Smooth muscle cell (in vitro differentiated cells): ENCODE data around the gene ATG2A. TPM values are rescaled to one million over a fixed set of nuclear protein-coding genes. Genes with fewer than 3 reads are reported as not detected.

ENCODE experiments used
- DNase-seq: peaks from one replicate; lab custom pipeline; 2025; ENCODE audit not compliant: unreplicated experiment; lab: John Stamatoyannopoulos, UW
- H2AFZ ChIP-seq: fragments of 200-600 bp; sonication (generic); 2 replicates; pipeline ENCODE4 v1.6.0; 2016; ENCODE audit warnings: antibody characterized with exemption, low read depth, mild to moderate bottlenecking
- H3F3A ChIP-seq: fragments of 200-600 bp; sonication (generic); 2 replicates; pipeline ENCODE4 v1.6.0; 2017; ENCODE audit warnings: antibody characterized with exemption, low read depth
- H3K27ac ChIP-seq: fragments of 200-600 bp; sonication (generic); 2 replicates; pipeline ENCODE4 v1.5.1; 2016; ENCODE audit warnings: low read depth, mild to moderate bottlenecking
- H3K27me3 ChIP-seq: fragments of 200-600 bp; sonication (generic); 2 replicates; pipeline ENCODE4 v1.6.1; 2016; ENCODE audit warnings: low read depth, mild to moderate bottlenecking
- H3K36me3 ChIP-seq: fragments of 200-600 bp; sonication (generic); 2 replicates; pipeline ENCODE4 v1.5.1; 2016; ENCODE audit warnings: low read depth
- H3K4me1 ChIP-seq: fragments of 200-600 bp; sonication (generic); 2 replicates; pipeline ENCODE4 v1.5.1; 2016; ENCODE audit warnings: low read depth
- H3K4me2 ChIP-seq: fragments of 200-600 bp; sonication (generic); 2 replicates; pipeline ENCODE4 v1.6.0; 2016; ENCODE audit warnings: mild to moderate bottlenecking
- H3K4me3 ChIP-seq: fragments of 200-600 bp; sonication (generic); 2 replicates; pipeline ENCODE4 v1.5.1; 2016; ENCODE audit warnings: mild to moderate bottlenecking
- H3K79me2 ChIP-seq: fragments of 200-600 bp; sonication (generic); 2 replicates; pipeline ENCODE4 v1.6.0; 2016; ENCODE audit warnings: low read depth, mild to moderate bottlenecking
- H3K9ac ChIP-seq: fragments of 200-600 bp; sonication (generic); 2 replicates; pipeline ENCODE4 v1.6.0; 2016; ENCODE audit warnings: low read depth
- H3K9me3 ChIP-seq: fragments of 200-600 bp; sonication (generic); replicated peaks from 2 replicates; pipeline ENCODE4 v1.5.1; 2016; ENCODE audit warnings: low read depth
- H4K20me1 ChIP-seq: fragments of 200-600 bp; sonication (generic); 2 replicates; pipeline ENCODE4 v1.6.0; 2016; ENCODE audit warnings: low read depth
- WGBS: methylation state at CpG from one replicate; pipeline ENCODE4 v1.1.7; 2016; ENCODE audit warnings: low lambda C conversion rate; 5-methylcytosine and 5-hydroxymethylcytosine counted together
- polyA plus RNA-seq: library from polyadenylated mRNA; unstranded; fragments of >200 nt; fragmentation: Nextera tagmentation; extraction: Ambion mirVana; gene quantifications from 2 replicates; pipeline ENCODE4 v1.2.1, GENCODE V29; 2016
- total RNA-seq: library from RNA; depleted of rRNA; stranded (reverse); fragments of >200 nt; gene quantifications from 2 replicates; pipeline ENCODE4 v1.2.3, GENCODE V29; 2014
- TF ChIP-seq, protein P1 (sequence below): fragments of 200-600 bp; sonication (generic); IDR thresholded peaks from 2 replicates; pipeline ENCODE4 v1.5.1; 2017; ENCODE audit warnings: borderline replicate concordance, mild to moderate bottlenecking, antibody characterized with exemption; ENCODE audit not compliant: insufficient read depth, poor library complexity, severe bottlenecking

Gene ATG2A
- total and polyA plus RNA-seq, 2 experiments from 2014 or later, result 4.9 to 6.2 TPM

DNA sequence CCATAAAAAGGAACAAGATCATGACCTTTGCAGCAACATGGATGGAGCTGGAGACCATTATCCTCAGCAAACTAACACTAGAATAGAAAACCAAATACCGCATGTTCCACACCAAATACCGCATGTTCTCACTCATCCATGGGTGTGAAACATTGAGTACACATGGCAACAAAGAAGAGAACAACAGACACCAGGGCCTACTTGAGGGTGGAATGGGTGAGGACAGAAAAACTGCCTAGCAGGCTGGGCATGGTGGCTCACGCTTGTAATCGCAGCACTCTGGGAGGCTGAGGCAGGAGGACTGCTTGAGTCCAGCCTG, 50.9 kb downstream of the ATG2A start:
- no peak for DNase-seq
- Histone ChIP-seq H3K27ac (peak overlapping the region; percentile 89), H3K4me1 (peaks cover 52% of the 10 kb centered on the region), H3K4me3 (no peak overlapping the region), H3K9me3 (no peaks in the 10 kb centered on the region), H4K20me1 (peaks cover 95% of the 10 kb centered on the region), H3K4me2 (no peak overlapping the region), H3K9ac (no peak overlapping the region), H3K79me2 (peaks cover 79% of the 10 kb centered on the region), H3K27me3 (no peaks in the 10 kb centered on the region), H3K36me3 (no peaks in the 10 kb centered on the region), H2AFZ (no peak overlapping the region), H3F3A (peaks cover 30% of the 10 kb centered on the region)
- 98% methylated on average over 4 of the region's 4 CpGs for WGBS
- TF ChIP-seq, protein P1, sequence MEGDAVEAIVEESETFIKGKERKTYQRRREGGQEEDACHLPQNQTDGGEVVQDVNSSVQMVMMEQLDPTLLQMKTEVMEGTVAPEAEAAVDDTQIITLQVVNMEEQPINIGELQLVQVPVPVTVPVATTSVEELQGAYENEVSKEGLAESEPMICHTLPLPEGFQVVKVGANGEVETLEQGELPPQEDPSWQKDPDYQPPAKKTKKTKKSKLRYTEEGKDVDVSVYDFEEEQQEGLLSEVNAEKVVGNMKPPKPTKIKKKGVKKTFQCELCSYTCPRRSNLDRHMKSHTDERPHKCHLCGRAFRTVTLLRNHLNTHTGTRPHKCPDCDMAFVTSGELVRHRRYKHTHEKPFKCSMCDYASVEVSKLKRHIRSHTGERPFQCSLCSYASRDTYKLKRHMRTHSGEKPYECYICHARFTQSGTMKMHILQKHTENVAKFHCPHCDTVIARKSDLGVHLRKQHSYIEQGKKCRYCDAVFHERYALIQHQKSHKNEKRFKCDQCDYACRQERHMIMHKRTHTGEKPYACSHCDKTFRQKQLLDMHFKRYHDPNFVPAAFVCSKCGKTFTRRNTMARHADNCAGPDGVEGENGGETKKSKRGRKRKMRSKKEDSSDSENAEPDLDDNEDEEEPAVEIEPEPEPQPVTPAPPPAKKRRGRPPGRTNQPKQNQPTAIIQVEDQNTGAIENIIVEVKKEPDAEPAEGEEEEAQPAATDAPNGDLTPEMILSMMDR, result no peak

DNA sequence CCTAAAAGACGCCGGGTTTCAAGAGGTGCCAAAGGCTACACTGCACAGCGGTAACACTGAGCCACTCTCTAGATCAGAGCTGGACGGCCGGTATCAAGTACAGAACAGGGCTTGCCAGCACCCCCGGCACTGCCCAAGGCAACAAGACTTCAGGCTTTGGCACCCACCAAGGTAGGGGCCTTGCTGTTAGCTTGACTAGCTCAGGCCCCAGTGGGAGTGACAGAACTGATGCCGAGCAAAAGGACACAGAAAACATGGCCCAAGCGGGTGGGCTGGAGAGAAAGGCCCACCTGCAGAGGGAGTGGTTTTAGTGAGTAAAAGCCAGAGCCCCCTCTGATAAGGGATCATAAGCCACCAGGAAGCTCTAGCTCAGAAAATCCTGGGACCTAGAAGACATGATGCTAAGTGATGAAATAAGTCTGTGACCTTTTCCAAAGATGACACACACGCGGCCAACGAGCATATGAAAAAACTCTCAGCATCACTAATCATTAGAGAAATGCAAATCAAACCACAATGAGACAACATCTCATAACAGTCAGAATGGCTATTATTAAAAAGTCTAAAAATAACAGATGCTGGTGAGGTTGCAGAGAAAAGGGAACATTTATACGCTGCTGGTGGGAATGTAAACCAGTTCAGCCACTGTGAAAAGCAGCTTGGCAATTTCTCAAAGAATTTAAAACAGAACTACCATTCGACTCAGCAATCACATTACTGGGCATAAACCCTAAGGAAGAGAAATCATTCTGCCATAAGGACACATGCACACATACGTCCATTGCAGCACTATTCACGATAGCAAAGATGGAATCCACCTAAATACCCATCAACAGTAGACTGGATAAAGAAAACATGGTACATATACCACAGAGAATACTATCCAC, 51.5 kb downstream of the ATG2A start:
- Histone ChIP-seq H3K36me3 (no peaks in the 10 kb centered on the region), H4K20me1 (peaks cover 93% of the 10 kb centered on the region), H3K4me1 (peaks cover 46% of the 10 kb centered on the region), H3F3A (peaks cover 26% of the 10 kb centered on the region), H3K79me2 (peaks cover 76% of the 10 kb centered on the region), H3K9ac (peak overlapping the region; percentile 55), H3K27me3 (no peaks in the 10 kb centered on the region), H3K4me2 (peak overlapping the region; percentile 77), H2AFZ (no peak overlapping the region), H3K27ac (peak overlapping the region; percentile 89), H3K4me3 (no peak overlapping the region), H3K9me3 (no peaks in the 10 kb centered on the region)
- TF ChIP-seq, protein P1, result no peak
- 64% methylated on average over 15 of the region's 15 CpGs for WGBS
- DNase-seq, result no peak

DNA sequence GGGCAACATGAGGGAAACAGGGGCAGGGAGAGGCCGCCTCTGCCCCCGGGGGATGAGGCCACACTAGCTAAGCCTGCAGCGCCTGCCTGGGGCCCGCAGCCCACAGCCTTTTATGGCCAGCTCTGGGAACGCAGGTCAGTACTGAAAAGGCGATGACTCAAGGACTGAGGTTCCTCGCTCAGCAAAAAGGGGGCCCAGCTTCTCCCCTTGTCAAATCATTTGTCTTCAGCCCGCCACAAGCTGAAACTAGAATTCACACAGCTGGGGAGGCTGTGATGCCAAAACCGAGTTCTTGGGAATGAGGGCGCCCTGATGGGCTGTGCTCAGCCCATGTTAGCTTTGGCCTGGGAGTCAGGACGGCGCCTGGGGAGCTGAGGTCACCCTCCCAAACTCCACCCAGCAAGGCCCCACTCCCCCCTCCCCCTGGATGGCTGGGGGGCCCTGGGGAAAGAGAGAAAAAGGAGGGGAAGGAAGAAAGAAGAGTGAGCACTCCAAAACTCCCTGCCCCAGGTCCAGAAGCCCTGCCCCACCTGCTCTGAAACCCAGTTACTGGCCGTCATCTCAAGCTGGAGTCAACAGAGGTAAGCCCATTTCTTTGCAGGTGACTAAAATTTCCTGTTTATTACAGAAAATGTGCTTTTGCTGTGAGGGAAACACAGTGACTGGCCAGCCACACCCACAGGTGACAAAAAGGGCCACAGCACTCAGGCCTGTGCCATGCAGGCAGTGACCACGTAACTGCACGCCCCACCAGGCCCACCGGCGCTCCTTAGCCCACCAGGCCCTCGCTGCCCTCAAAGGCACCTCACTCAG, 52.3 kb downstream of the ATG2A start:
- peak overlapping the region; percentile 89 for H3K27ac ChIP-seq
- H3K9me3 ChIP-seq, result no peaks in the 10 kb centered on the region
- peaks cover 37% of the 10 kb centered on the region for H3K4me1 ChIP-seq
- H3F3A ChIP-seq, result peaks cover 19% of the 10 kb centered on the region
- peaks cover 91% of the 10 kb centered on the region for H4K20me1 ChIP-seq
- H3K79me2 ChIP-seq, result peaks cover 78% of the 10 kb centered on the region
- TF ChIP-seq, protein P1, result no peak
- H3K36me3 ChIP-seq, result no peaks in the 10 kb centered on the region
- H3K4me3 ChIP-seq, result no peak overlapping the region
- peak; percentile 30 for DNase-seq
- no peak overlapping the region for H2AFZ ChIP-seq
- H3K9ac ChIP-seq, result peak overlapping the region; percentile 55
- H3K4me2 ChIP-seq, result peak overlapping the region; percentile 77
- WGBS, result 46% methylated on average over 18 of the region's 18 CpGs
- H3K27me3 ChIP-seq, result no peaks in the 10 kb centered on the region
